ENCODE data around the gene OR4F17.
"Not testable (repeated sequence)": the region's sequence is repeated elsewhere in the genome, so short reads cannot be mapped to it uniquely, and the experiment has no call there.

OR4F17 gene, protein sequence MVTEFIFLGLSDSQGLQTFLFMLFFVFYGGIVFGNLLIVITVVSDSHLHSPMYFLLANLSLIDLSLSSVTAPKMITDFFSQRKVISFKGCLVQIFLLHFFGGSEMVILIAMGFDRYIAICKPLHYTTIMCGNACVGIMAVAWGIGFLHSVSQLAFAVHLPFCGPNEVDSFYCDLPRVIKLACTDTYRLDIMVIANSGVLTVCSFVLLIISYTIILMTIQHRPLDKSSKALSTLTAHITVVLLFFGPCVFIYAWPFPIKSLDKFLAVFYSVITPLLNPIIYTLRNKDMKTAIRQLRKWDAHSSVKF

DNA sequence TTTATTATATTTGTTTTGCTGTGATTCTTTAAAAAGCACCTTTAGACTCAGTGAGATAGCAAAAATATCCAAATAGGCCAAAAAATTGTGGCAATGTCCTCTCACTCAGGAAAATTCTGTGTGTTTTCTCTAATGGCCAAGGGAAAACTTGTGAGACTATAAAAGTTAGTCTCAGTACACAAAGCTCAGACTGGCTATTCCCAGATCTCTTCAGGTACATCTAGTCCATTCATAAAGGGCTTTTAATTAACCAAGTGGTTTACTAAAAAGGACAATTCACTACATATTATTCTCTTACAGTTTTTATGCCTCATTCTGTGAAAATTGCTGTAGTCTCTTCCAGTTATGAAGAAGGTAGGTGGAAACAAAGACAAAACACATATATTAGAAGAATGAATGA is at the start of gene OR4F17:
TSS of gene OR4F17 (plus strand) at position 301 of the 400 bp plus-strand sequence. CDS start 3,575 bp downstream, outside the sequence.
- DNase-seq: not testable (repeated sequence)

DNA sequence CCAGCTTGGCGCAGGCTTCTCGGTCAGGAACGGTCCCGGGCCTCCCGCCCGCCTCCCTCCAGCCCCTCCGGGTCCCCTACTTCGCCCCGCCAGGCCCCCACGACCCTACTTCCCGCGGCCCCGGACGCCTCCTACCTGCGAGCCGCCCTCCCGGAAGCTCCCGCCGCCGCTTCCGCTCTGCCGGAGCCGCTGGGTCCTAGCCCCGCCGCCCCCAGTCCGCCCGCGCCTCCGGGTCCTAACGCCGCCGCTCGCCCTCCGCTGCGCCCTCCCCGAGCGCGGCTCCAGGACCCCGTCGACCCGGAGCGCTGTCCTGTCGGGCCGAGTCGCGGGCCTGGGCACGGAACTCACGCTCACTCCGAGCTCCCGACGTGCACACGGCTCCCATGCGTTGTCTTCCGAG is 36.1 kb upstream of the OR4F17 start:
- DNase-seq: peak; percentile 25 to 29

DNA sequence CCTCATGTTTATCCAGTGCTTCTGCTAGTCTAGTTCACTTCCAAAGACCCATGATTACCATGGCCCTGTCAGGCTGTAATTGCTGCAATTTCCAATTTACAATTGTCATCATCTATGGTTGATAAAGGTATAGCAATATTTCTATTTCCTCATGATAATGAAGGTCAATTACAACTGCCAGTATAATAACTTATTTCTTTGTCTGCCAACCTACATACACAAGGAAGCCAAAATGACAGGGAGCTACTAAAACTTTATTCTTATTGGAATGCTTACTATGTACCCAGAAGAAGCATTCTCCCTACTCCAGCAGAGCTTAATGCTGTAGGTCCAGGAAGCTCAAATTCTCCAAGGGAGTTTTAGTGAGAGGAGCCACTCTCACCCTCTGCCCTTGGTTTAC is 24.0 kb upstream of the OR4F17 start:
- not testable (repeated sequence) for DNase-seq

DNA sequence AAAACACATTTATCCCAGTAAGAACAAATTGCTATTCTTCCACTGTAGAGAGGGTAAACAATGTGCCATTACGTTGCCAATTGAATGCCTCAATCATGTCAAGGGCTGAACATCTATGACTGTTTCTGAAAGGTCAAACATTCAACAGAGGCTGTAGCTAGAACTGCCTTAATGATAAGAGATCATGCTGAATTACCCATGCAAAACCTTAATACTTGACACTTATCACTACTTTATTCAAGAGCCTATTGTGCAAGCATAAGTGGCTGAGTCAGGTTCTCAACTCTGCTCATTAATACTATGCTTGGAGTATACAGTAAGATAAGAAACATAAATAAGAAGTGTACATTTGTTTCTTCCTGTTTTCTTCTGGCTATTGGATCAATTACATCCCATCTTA is 23.3 kb upstream of the OR4F17 start:
- not testable (repeated sequence) for DNase-seq

DNA sequence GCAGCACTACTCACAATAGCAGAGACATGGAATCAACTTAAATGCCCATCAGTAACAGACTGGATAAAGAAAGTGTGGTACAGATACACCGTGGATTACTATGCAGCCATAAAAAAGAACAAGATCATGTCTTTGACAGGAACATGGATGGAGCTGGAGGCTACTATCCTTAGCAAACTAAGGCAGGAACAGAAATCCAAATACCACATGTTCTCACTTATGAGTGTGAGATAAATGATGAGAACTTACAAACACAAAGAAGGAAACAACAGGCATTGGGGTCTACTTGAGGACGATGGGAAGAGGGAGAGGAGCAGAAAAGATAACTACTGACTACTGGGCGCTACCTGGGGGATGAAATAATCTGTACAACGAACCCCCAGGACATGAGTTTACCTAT is 16.2 kb upstream of the OR4F17 start:
- not testable (repeated sequence) for DNase-seq

DNA sequence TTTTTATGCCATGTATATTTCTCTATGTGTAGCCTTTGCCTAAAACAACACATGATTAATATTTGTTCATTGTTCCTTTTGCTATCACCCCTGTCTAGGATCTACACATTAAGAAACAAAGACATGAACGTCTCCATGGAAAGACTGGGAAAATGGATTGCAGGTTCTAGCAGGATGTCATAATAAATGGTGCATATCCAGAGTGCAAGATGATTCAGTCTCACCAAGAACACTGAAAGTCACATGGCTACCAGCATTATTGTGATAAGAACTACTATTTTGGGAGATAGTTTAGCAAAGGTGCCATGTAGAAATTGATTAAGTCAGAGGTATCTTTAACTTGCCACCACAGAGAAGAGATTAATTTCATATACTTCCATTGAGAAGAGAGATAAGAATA is 12.1 kb upstream of the OR4F17 start:
- not testable (repeated sequence) for DNase-seq

DNA sequence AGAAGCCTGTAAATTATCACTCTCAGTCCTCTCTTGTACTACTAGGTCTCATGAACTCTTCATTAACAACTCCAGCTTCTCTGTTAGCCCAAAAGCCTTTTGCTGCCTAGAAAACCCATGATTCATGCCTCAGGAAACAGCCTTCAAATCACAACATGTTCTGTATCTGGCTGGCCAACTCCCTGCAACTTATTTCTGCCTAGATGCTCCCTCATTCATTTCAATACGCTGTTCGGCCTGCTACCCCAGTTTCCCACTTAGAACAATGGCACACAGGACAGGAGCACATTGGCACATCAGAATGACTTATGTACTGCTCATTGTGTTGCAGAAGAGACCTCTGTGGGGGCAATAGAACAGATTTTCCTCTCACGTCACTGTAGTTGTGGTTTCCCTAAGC is 9.3 kb upstream of the OR4F17 start:
- not testable (repeated sequence) for DNase-seq

DNA sequence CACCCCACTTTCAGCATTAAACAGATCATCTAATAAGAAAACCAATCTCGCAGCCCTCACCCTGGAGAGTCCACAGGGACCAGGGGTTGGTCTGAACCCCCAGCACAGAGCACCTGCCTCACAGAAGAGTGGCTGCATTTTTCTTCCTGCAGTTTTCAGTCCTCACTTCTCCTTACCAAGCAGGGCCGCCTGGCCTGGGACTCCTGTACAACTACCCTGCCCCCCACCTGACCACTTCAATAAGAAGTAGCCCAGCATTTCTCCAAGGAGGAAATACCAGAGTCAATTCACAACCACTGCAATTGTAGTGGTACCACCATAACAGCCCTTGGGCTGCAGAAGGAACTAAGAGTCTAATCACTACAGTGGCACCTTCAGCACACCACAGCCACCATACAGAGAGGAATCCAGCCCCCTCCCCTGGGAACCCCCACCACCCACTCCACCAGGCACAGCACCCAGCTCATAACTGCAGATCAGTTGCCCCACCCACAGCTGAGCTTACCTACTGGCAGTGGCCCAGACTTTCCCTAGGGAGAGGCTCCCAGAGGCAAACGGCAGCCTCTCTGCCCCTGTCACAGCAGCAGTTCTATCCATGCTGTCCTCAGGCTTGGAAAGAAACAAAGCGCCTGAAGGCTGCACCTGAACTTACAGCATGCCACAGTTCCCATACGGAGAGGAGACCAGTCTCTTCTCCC is 13.7 kb downstream of the OR4F17 start:
- not testable (repeated sequence) for DNase-seq

All from activated CD4-positive, alpha-beta T cell treated with anti-CD3 and anti-CD28 coated beads, Interleukin-2, amount 50 U/mL, for 48 hours (primary cell).